ENCODE data around the gene SCNM1. TPM values are rescaled to one million over a fixed set of nuclear protein-coding genes. Genes with fewer than 3 reads are reported as not detected.
A peak's percentile ranks its signal among the peaks of the same experiment; 100 is the strongest.
"Not testable (repeated sequence)": the region's sequence is repeated elsewhere in the genome, so short reads cannot be mapped to it uniquely, and the experiment has no call there.

The SCNM1 gene
- total and polyA plus RNA-seq, 12 donors: 12.9 to 57.6 (median 18.8) TPM

GRCh38 chr1:151192047-151192446, 26.1 kb downstream of the SCNM1 start:
- H3K4me3 ChIP-seq: no peak overlapping the region
- ATAC-seq (no peak), DNase-seq (no peak)
- no peaks in the 10 kb centered on the region for H3K36me3 ChIP-seq
- H3K4me1 ChIP-seq: peaks cover 0 to 39% (median 31%) of the 10 kb centered on the region in 9 donors
- H3K27ac ChIP-seq: no peak overlapping the region
- no peaks in the 10 kb centered on the region for H3K9me3 ChIP-seq
- 79 to 81% methylated on average over 7 of the region's 7 CpGs for whole genome bisulfite sequencing, 2 donors
- H3K27me3 ChIP-seq: no peaks in the 10 kb centered on the region
- no peak for TF ChIP-seq CTCF (IDR thresholded peaks at IDR 0.05)
- intact Hi-C loops (cut with DNase I): loop anchor here in 5 of 10 donors (10.0 kb wide), 2 partner anchors 153 to 213 kb away; partner anchors contain the start of gene RFX5 (in 5 of the 5)

- WGBS, 2 donors: 63 to 84% methylated on average over 6 of the region's 6 CpGs
- no peak for DNase-seq
- intact Hi-C loops (cut with DNase I): loop anchor here in 5 of 10 donors (10.0 kb wide), 2 partner anchors 151 to 211 kb away; partner anchors contain the start of gene RFX5 (in 5 of the 5)
- Histone ChIP-seq H3K4me3 (no peak overlapping the region), H3K27ac (no peak overlapping the region), H3K9me3 (no peaks in the 10 kb centered on the region), H3K36me3 (no peaks in the 10 kb centered on the region), H3K27me3 (no peaks in the 10 kb centered on the region), H3K4me1 (peaks cover 0 to 35% (median 22%) of the 10 kb centered on the region in 9 donors)
- no peak for ATAC-seq
- TF ChIP-seq CTCF (IDR thresholded peaks at IDR 0.05): no peak
These were observed 27.4 kb downstream of the SCNM1 start for GRCh38 chr1:151193304-151193703.

- no peak for DNase-seq
- Histone ChIP-seq H3K9me3 (no peaks in the 10 kb centered on the region), H3K4me1 (peaks cover 0 to 29% (median 16%) of the 10 kb centered on the region in 9 donors), H3K27me3 (no peaks in the 10 kb centered on the region), H3K36me3 (no peaks in the 10 kb centered on the region), H3K4me3 (no peak overlapping the region), H3K27ac (no peak overlapping the region)
- 68 to 78% methylated on average over 1 of the region's 1 CpG for WGBS, 2 donors
- TF ChIP-seq CTCF (IDR thresholded peaks at IDR 0.05): no peak
- no peak for ATAC-seq
- intact Hi-C loops (cut with DNase I): loop anchor here in 5 of 10 donors (10.0 kb wide), 2 partner anchors 151 to 211 kb away; partner anchors contain the start of gene RFX5 (in 5 of the 5)
These were observed 27.9 kb downstream of the SCNM1 start for GRCh38 chr1:151193856-151194255.

GRCh38 chr1:151194894-151195594, 29.1 kb downstream of the SCNM1 start:
- 61 to 74% methylated on average over 17 of the region's 17 CpGs for WGBS, 2 donors
- peaks cover 0 to 34% (median 19%) of the 10 kb centered on the region in 9 donors for H3K4me1 ChIP-seq
- peak in 2 of 8 donors; percentile 30 to 33 for ATAC-seq
- peak; percentile 31 to 68 for DNase-seq
- peak overlapping the region in 5 of 10 donors; percentile 25 to 65 (median 54) for H3K27ac ChIP-seq
- not testable (repeated sequence) for H3K9me3 ChIP-seq, H3K36me3 ChIP-seq, H3K27me3 ChIP-seq
- H3K4me3 ChIP-seq: peak overlapping the region in 1 of 10 donors; percentile 23
- intact Hi-C loops (cut with DNase I): loop anchor here in 9 of 10 donors (5.0 to 10.0 kb wide), 4 partner anchors 57 to 210 kb away; partner anchors contain the start of genes PSMD4 (in 5 of the 9) and RFX5 (in 5 of the 9)
